ENCODE measurements around the gene SERTAD2.

Gene SERTAD2

GRCh38 chr2:64654063-64654811 lies 524 bp upstream of the SERTAD2 start:
- peak; percentile 53; the same call in 1 of the 2 replicates for TF ChIP-seq POLR2AphosphoS5 (IDR thresholded peaks at IDR 0.05; ENCODE audit: low read depth)
- TF ChIP-seq GABPA (IDR thresholded peaks at IDR 0.05; ENCODE audit: low read depth) = no peak
- TF ChIP-seq, protein P1, sequence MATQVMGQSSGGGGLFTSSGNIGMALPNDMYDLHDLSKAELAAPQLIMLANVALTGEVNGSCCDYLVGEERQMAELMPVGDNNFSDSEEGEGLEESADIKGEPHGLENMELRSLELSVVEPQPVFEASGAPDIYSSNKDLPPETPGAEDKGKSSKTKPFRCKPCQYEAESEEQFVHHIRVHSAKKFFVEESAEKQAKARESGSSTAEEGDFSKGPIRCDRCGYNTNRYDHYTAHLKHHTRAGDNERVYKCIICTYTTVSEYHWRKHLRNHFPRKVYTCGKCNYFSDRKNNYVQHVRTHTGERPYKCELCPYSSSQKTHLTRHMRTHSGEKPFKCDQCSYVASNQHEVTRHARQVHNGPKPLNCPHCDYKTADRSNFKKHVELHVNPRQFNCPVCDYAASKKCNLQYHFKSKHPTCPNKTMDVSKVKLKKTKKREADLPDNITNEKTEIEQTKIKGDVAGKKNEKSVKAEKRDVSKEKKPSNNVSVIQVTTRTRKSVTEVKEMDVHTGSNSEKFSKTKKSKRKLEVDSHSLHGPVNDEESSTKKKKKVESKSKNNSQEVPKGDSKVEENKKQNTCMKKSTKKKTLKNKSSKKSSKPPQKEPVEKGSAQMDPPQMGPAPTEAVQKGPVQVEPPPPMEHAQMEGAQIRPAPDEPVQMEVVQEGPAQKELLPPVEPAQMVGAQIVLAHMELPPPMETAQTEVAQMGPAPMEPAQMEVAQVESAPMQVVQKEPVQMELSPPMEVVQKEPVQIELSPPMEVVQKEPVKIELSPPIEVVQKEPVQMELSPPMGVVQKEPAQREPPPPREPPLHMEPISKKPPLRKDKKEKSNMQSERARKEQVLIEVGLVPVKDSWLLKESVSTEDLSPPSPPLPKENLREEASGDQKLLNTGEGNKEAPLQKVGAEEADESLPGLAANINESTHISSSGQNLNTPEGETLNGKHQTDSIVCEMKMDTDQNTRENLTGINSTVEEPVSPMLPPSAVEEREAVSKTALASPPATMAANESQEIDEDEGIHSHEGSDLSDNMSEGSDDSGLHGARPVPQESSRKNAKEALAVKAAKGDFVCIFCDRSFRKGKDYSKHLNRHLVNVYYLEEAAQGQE (IDR thresholded peaks at IDR 0.05; ENCODE audit: insufficient replicate concordance, low read depth) = peak; percentile 35
- TF ChIP-seq, protein P2, sequence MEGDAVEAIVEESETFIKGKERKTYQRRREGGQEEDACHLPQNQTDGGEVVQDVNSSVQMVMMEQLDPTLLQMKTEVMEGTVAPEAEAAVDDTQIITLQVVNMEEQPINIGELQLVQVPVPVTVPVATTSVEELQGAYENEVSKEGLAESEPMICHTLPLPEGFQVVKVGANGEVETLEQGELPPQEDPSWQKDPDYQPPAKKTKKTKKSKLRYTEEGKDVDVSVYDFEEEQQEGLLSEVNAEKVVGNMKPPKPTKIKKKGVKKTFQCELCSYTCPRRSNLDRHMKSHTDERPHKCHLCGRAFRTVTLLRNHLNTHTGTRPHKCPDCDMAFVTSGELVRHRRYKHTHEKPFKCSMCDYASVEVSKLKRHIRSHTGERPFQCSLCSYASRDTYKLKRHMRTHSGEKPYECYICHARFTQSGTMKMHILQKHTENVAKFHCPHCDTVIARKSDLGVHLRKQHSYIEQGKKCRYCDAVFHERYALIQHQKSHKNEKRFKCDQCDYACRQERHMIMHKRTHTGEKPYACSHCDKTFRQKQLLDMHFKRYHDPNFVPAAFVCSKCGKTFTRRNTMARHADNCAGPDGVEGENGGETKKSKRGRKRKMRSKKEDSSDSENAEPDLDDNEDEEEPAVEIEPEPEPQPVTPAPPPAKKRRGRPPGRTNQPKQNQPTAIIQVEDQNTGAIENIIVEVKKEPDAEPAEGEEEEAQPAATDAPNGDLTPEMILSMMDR (IDR thresholded peaks at IDR 0.05; ENCODE audit: insufficient read depth, low read length) = no peak
- peak overlapping the region; percentile 94 for H3K27ac ChIP-seq (replicated peaks)
- H3K4me3 ChIP-seq (replicated peaks; ENCODE audit: insufficient read depth, low read length) = peak overlapping the region; percentile 65
- peak; percentile 65 to 79 for DNase-seq (ENCODE audit: low read depth in 1 of 2, low spot score in 1 of 2)
- no peaks in the 10 kb centered on the region for H3K27me3 ChIP-seq (ENCODE audit: insufficient read depth, poor library complexity, severe bottlenecking)

DNA sequence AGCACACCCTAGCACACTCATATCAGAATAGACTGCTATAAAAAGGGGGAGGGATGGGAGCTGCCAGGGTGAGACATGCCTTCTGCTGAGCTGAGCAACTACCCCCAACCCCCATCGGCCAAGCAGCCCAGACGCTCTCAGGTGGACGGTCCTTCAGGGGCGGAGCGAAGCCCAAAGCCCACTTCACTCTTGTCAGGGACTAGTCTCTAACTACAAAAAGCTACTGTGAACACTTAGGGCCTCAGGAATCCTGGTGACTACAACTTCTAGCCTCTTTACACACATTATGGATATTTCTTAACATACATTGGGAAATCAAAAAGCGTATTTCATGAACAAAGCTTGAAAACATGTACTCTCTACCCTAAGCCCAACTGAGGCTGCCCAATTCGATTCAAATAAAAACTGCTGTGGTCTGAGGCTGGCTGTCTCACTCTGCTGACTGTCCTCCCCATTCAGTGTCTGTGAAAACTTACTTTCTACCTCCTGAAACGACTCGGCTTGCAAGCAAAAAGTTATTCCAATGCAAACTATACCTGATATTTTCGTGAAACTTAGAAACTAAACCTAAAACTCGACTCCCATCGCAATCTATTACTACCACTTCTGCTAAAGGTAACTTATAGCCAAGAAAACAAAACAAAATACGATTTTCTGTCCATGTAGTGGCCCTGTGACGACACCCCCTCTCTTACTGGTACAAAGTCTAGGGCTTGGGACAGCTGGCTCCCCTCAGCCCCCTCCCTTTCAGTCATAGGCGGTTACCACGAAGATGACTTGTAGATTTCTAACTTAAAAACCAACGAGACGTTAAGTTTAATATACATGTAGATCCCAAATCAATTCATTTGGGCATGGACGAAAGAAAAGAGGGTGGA lies 1.2 kb downstream of the SERTAD2 start:
- Histone ChIP-seq H3K27me3 (ENCODE audit: insufficient read depth, poor library complexity, severe bottlenecking) (no peaks in the 10 kb centered on the region), H3K27ac (replicated peaks) (peak overlapping the region; percentile 98), H3K4me3 (replicated peaks; ENCODE audit: insufficient read depth, low read length) (peak overlapping the region; percentile 74)
- peak in 1 of 2 experiments; percentile 57 for DNase-seq (ENCODE audit: low read depth in 1 of 2, low spot score in 1 of 2)
- TF ChIP-seq SPI1 (IDR thresholded peaks at IDR 0.05; ENCODE audit: borderline replicate concordance, low read depth) = no peak
- no peak for TF ChIP-seq POLR2AphosphoS5 (IDR thresholded peaks at IDR 0.05; ENCODE audit: low read depth)
- no peak for TF ChIP-seq GABPA (IDR thresholded peaks at IDR 0.05; ENCODE audit: low read depth)
- TF ChIP-seq, protein P2 (IDR thresholded peaks at IDR 0.05; ENCODE audit: insufficient read depth, low read length) = no peak
- TF ChIP-seq, protein P1 (IDR thresholded peaks at IDR 0.05; ENCODE audit: insufficient replicate concordance, low read depth) = no peak

DNA sequence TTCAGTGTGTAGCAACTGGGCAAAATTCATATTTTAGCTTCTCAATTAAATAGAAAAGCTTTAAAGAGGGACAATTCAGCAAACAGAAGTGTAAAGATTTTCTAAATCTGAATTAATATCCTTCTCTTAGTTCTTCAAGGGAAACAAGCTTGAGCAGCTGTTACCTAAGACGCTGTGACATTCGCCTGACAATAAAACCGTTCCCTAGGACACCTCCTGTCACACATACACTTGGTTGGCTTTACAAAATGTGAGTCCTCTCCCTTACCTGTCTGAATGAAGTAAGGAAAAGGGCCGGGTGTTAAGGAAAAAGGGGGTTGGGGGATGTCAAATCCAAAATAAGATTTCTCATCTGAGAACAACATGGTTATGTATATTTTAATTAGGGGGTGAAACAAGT lies 2.1 kb downstream of the SERTAD2 start:
- Histone ChIP-seq H3K4me3 (replicated peaks; ENCODE audit: insufficient read depth, low read length) (peak overlapping the region; percentile 74; the same call in 1 of the 2 replicates), H3K27me3 (ENCODE audit: insufficient read depth, poor library complexity, severe bottlenecking) (no peaks in the 10 kb centered on the region), H3K27ac (replicated peaks) (peak overlapping the region; percentile 98)
- no peak for TF ChIP-seq SPI1 (IDR thresholded peaks at IDR 0.05; ENCODE audit: borderline replicate concordance, low read depth)
- no peak for TF ChIP-seq POLR2AphosphoS5 (IDR thresholded peaks at IDR 0.05; ENCODE audit: low read depth)
- TF ChIP-seq, protein P1 (IDR thresholded peaks at IDR 0.05; ENCODE audit: insufficient replicate concordance, low read depth) = no peak
- TF ChIP-seq, protein P2 (IDR thresholded peaks at IDR 0.05; ENCODE audit: insufficient read depth, low read length) = no peak
- no peak for TF ChIP-seq GABPA (IDR thresholded peaks at IDR 0.05; ENCODE audit: low read depth)
- DNase-seq (ENCODE audit: low read depth in 1 of 2, low spot score in 1 of 2) = no peak
